GM18861 (cell line): Measurements from ENCODE around the gene BCAP31.
"Not testable (repeated sequence)": the region's sequence is repeated elsewhere in the genome, so short reads cannot be mapped to it uniquely, and the experiment has no call there.

Source experiments
- ATAC-seq: cut with Tn5 transposase; IDR thresholded peaks from one replicate; pipeline ENCODE4 v1.9.1; 2021; ENCODE audit not compliant: unreplicated experiment

Gene BCAP31

DNA sequence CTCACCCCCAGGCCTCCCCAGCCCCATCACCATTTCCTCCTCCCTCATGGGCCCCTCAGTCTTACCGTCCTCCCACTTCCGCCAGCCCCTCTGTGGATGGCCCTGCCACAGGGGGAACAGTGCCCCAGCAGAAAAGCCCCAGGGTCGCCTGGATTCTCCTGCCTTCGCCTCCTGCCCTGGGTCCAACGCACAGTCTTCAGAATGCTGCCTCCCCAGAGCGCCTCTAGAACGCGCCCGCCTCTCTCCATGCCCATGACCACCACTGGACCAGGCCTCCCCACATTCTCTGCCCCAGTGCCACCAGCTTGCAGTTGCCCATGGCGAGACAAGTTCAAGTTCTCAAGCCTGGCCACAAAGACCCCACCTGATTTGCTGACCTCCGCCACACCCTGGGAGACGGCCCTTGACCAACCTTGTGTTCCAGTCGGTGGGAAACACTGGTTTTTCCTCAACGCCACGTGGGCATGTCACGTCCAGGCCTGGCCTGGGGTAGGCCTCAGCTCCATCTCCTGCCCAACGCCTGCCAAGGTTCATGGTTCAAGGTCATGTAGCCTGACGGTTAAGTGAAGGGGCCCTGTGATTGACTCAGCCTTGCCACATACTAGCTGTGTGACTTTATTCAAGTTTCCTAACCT, 39.2 kb upstream of the BCAP31 start:
- ATAC-seq, result no peak

DNA sequence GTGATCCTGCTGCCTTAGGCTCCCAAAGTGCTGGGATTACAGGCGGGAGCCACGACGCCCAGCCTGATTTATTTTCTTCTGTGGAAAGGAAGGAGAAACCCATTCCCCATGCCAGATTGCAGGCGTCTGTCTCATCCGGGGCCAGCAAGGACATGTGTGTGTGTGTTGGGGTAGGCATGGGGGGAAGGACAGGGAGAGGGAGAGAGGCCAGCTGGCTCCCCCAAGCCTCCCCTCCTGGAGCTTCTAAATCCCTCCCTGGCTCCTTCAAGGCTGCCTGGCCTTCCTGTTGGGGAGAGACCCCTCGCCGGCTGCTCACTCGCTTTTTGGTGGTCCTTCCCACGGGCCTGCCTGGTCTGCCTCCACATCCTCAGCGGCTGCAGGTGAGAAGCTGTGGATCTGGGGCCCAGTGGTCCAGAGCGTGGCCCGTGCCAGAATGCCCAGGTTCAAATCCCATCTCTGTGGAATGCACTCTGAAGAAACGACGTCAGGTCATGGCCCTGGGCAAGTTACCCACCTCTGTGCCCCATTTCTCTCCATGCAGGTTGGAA, 38.5 kb upstream of the BCAP31 start:
- ATAC-seq, result no peak

DNA sequence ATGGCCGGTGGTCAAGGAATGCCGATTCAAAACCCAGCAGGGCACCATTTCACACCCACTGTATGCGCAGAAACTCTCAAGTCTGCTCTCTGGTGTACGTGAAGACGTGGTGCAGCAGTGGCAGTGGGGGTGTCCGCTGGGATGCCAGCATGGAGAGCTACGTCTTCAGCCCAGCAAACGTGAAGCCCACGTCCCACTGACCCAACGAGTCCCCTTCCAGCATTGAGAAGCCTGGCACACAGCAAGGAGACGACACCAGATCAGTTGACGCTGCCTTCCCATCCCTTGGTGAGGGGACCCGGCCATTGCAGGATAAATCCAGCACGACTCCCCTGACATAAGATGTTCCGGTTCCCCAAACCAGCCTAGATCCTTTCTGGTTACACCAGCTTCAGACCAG, 37.7 kb upstream of the BCAP31 start:
- ATAC-seq, result no peak

DNA sequence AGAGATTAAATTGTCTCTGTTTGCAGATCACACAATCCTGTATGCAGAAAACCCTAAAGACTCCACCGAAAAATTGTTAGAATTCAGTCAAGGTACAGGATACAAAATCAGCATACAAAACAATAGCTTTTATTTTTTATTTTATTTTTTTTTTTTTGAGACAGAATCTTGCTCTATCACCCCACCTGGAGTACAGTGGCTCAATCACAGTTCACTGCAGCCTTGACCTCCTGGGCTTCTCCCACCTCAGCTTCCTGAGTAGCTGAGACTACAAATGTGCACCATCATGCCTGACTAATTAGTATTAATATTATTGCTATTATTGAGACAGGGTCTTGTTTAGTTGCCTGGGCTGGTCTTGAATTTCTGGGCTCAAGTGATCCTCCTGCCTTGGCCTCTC, 30.9 kb upstream of the BCAP31 start:
- ATAC-seq, result no peak

DNA sequence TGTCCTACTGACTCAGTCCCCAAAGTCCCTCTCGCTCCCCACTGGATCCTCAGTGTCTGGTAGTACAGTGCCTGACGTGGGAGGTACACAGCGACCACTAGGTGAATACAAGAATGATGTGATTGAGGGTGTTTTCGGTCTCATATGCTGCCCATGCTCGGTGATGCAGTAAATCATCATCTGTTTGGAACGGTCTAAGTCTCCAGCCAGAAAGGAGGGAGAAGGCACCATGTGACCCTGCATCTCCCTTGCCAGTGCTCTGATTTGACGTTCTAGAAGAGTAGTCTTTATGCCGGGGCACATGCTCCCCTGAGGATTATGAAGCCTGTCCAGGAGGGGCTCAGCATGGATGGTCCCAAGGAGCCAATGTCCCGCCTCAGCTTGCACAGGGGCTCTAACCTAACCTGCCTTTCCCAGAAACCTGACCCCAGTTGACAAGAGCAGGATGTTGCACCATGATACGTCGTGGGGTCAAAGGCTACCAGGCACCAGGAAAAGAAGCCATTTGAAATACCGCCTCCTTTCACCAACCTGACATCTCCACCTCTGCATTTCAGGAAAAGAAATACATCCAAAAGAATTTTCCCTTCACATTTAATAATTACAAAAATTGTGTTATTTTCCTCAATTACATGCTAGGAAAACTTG, 26.1 kb upstream of the BCAP31 start:
- ATAC-seq, result no peak

GRCh38 chrX:153749017-153749416, 24.8 kb upstream of the BCAP31 start:
- not testable (repeated sequence) for ATAC-seq

DNA sequence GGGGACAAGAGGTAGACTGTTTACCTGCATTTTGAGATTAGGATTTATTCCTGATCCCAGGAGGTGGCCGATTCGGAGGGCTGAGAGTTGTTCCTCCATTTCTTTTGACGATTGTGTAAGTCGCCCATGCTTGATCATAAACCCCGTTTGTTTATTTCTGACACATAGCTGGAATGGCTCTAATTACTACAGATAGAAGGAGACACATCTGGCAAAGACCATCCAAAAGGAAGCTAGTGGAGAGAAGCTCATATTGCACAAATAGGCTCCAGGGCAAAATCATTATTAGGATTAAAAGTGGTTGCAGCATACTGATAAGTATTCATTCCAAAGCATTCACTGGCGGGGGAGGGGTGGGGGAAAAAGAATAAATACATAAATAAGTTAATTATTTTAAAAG, 22.8 kb upstream of the BCAP31 start:
- not testable (repeated sequence) for ATAC-seq

DNA sequence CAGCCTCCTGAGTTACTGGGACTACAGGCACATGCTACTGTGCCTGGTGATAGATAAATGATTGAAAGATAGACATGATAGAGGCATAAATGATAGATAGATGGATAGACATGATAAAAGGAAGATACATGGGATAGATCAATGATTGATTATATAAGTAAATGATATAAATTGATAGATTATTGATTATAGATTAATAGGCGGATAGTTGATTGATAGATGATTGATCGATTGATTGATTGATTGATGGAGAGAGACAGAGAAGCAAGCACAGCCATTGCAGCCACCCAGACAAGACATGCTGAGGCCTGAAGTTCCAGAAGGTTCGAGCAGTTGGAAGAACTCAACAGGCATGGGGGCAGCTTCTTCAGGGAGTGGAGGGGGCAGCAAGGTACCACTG, 22.2 kb upstream of the BCAP31 start:
- ATAC-seq, result no peak

DNA sequence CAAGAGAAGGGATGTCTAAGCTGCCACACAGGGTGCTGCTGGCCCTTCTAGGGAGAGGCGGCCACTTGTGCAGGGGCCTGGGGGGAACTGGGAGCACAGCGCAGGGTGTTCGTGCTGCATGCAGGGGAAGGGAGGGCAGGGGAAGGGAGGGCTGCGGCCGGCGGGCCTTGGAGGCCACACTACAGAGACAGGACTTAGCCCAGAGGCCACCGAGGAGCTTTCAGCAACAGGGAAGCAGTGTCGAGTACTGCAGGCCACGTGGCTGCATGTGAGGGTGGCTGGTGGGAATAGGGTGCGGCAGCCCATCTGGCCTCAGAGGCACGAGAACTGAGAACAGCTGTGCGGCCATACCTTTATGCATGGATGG, 20.9 kb upstream of the BCAP31 start:
- ATAC-seq, result not testable (repeated sequence)

GRCh38 chrX:153744210-153745066, 20.3 kb upstream of the BCAP31 start:
- ATAC-seq, result no peak

DNA sequence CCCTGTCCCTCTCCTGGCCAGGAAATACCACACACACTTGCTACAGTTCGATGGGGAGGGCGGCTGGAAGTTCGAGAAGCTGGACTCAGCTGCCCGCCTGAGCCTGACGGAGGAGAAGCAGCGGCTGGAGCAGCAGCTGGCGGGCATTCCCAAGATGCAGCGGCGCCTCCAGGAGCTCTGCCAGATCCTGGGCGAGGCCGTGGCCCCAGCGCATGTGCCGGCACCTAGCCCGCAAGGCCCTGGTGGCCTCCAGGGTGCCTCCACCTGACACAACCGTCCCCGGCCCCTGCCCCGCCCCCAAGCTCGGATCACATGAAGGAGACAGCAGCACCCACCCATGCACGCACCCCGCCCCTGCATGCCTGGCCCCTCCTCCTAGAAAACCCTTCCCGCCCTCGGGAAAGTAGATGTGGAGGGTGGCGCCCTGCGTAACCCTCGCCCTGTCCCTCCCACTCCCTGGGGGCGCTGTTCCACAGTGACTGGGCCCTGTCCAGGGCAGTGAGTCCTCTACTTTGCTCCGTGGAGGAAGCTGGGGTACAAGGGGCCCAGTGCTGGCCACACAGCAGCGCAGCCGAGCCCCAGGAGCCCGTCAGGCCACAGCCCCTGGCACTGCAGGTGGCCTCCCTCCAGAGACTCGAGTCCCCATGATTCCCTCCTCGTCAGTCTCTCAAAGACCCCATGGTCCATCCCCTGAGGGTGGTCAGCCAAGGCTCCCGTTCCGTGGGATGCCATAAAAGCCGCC, 19.5 kb upstream of the BCAP31 start:
- not testable (repeated sequence) for ATAC-seq

GRCh38 chrX:153742796-153743467, 18.7 kb upstream of the BCAP31 start:
- ATAC-seq, result not testable (repeated sequence)

- not testable (repeated sequence) for ATAC-seq
Measured at GRCh38 chrX:153742111-153742510, 17.9 kb upstream of the BCAP31 start.

GRCh38 chrX:153741446-153741845, 17.3 kb upstream of the BCAP31 start:
- no peak for ATAC-seq

DNA sequence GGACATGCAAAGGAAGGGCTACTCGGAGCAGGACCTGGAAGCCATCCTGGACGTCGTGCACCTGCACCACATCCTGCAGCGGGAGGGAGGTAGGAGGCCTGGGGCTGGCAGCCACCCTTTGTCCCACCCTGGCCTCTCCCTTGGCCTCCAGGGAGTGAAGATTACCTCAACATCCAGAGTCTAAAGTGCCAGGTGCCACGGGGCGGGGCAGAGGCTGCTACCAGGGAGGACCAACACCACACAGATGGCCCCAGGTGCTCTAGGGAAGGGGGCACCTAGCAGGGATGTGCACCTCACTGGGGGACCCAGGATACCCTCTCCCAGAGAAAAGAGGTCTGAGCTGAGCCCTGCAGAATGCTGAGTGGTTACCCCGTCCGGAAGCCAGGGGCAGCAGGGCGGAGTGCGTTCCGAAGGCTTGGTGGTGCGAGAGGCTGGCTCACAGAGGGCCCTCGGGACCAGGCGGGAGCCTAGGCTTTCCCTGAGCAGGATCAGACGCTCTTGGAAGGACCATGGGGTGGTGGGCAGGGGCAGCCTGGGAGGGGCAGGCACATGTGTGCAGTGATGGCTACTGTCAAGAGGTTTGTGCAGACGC, 16.5 kb upstream of the BCAP31 start:
- ATAC-seq, result no peak

DNA sequence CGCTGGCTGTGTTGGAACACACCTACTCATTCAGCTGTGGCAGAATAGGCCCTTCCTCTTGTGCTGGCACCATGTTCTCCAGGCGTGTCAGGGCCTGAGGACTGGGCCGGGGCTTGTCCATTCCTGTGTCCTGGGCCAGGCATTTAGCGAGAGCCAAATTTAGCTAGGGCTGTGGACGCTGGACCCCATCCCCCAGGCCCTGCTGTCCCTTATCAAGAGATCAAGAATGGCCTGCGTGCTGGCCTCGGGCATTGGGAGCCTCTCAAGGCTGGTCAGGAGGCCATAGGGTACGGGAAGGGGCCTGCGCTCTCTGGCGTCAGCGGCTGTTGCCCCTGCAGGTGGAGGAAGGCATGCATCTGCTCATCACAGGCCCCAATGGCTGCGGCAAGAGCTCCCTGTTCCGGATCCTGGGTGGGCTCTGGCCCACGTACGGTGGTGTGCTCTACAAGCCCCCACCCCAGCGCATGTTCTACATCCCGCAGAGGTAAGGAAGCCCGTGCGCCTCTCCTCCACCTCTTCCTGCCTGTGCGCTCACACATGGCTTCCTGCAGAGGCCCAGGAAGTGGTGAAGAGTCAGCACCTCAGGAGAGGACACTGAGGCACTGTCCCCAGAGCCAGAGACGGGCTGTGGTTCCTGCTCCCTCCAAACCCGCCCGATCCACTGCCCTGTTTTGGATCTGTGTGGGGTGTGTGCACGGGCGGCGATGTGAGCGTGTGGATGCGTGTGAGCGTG, 15.7 kb upstream of the BCAP31 start:
- ATAC-seq, result no peak

DNA sequence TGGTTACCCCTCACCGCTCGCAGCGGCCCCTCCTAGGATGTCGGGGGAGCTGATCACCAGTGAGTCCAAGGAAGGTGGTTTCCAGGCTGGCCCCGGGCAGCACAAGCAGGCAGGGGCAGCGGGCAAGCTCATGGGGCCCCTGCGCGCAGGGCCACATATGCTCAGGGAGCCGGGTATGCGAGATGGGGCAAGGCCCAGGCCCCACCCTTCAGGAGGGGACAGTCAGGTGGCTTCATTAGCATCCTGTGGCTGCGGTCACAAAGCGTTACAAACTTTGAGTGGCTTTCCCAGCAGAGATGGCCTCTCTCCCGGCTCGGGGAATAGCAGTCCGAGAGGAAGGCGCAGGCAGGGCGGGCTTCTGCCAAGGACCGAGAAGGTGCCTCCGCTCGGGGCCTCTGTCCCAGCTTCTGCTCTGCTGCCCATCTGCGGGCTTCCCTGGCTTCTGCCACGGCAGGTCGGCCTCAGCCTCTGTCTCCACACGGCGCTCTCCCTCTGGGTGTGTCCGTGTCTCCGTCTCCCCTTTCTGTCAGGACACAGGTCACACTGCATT, 13.9 kb upstream of the BCAP31 start:
- no peak for ATAC-seq

- ATAC-seq, result no peak
Measured at GRCh38 chrX:153736871-153737441, 12.8 kb upstream of the BCAP31 start.
